Tibial nerve (tissue), 4 donors: ENCODE data around the gene PRPSAP1. TPM values are rescaled to one million over a fixed set of nuclear protein-coding genes. Genes with fewer than 3 reads are reported as not detected.

Experiments
- DNase-seq, 2 donors: peaks; one replicate each; pipeline ENCODE4 v3.0.0-alpha.2; 2019; ENCODE audit warnings: low spot score in 2 of 2
- H3K27ac ChIP-seq, 4 donors: fragments of 200-600 bp; sonication (generic) in 3 of 4; one replicate each; pipeline ENCODE4 v1.5.1; 2017 to 2019; ENCODE audit warnings: mild to moderate bottlenecking in 1 of 4
- H3K27me3 ChIP-seq, 2 donors: fragments of 200-600 bp; sonication (generic) in 1 of 2; one replicate each; pipeline versions ENCODE4 v1.5.1 to v1.6.0; 2017 to 2019
- H3K36me3 ChIP-seq, 3 donors: fragments of 200-600 bp; sonication (generic); one replicate each; pipeline ENCODE4 v1.5.1; 2018 to 2019
- H3K4me1 ChIP-seq, 4 donors: fragments of 200-600 bp; sonication (generic) in 3 of 4; one replicate each; pipeline ENCODE4 v1.5.1; 2017 to 2019
- H3K4me3 ChIP-seq, 4 donors: fragments of 200-600 bp; sonication (generic) in 3 of 4; one replicate each; pipeline ENCODE4 v1.5.1; 2017 to 2019; ENCODE audit warnings: mild to moderate bottlenecking in 1 of 4, moderate library complexity in 1 of 4
- H3K9me3 ChIP-seq, 4 donors: fragments of 200-600 bp; sonication (generic) in 3 of 4; one replicate each; pipeline ENCODE4 v1.5.1; 2017 to 2019
- CTCF ChIP-seq, 5 experiments: fragments of 200-600 bp in 3 of 5; fragments of 450-650 bp in 2 of 5; sonication (generic) in 3 of 5; IDR thresholded peaks; one replicate each; pipeline ENCODE4 v1.5.1; 2016 to 2019; ENCODE audit warnings: antibody characterized with exemption in 5 of 5, mild to moderate bottlenecking in 3 of 5, moderate library complexity in 2 of 5
- EP300 ChIP-seq, 2 donors: sonication (generic); formaldehyde crosslinking; IDR thresholded peaks; one replicate each; pipeline ENCODE4 v1.6.1; 2017; ENCODE audit warnings: antibody characterized with exemption in 2 of 2, mild to moderate bottlenecking in 1 of 2
- POLR2A ChIP-seq, 2 donors: fragments of 450-650 bp; IDR thresholded peaks; one replicate each; pipeline ENCODE4 v1.6.1; 2017; ENCODE audit warnings: antibody characterized with exemption in 2 of 2, mild to moderate bottlenecking in 2 of 2, moderate library complexity in 2 of 2
- WGBS, 2 donors: methylation state at CpG; one replicate each; pipeline ENCODE4 v1.1.5; 2018; 5-methylcytosine and 5-hydroxymethylcytosine counted together
- total RNA-seq, 4 donors: library from RNA; depleted of rRNA; stranded (reverse); fragments of >200 nt; gene quantifications; one replicate each; pipeline ENCODE4 v1.1.0, GENCODE V29; 2016

The PRPSAP1 gene
- total RNA-seq, 4 donors from 2014 or later, result 66.8 to 108 (median 96.2) TPM

GRCh38 chr17:76397687-76398522 lies 44.2 kb upstream of the PRPSAP1 start:
- H3K27me3 ChIP-seq, result no peaks in the 10 kb centered on the region
- 54 to 58% methylated on average over 12 to 13 of the region's 16 CpGs for WGBS, 2 donors
- no peak overlapping the region for H3K4me3 ChIP-seq
- H3K36me3 ChIP-seq, result peaks cover 3 to 98% (median 36%) of the 10 kb centered on the region in 3 donors
- H3K4me1 ChIP-seq, result peaks cover 0 to 5% (median 0%) of the 10 kb centered on the region in 4 donors
- TF ChIP-seq CTCF (IDR thresholded peaks at IDR 0.05) (peak; percentile 93 to 98 (median 96)), POLR2A (IDR thresholded peaks at IDR 0.05) (no peak), EP300 (IDR thresholded peaks at IDR 0.05) (no peak)
- no peaks in the 10 kb centered on the region for H3K9me3 ChIP-seq
- no peak overlapping the region for H3K27ac ChIP-seq
- DNase-seq, result peak; percentile 95 to 99

- Histone ChIP-seq H3K9me3 (no peaks in the 10 kb centered on the region), H3K4me3 (no peak overlapping the region), H3K27ac (no peak overlapping the region), H3K4me1 (peaks cover 0 to 5% (median 0%) of the 10 kb centered on the region in 4 donors), H3K36me3 (peaks cover 3 to 98% (median 30%) of the 10 kb centered on the region in 3 donors), H3K27me3 (no peaks in the 10 kb centered on the region)
- no peak for DNase-seq
- WGBS, 2 donors, result 80 to 92% methylated on average over 8 of the region's 8 CpGs
- TF ChIP-seq EP300 (IDR thresholded peaks at IDR 0.05) (no peak), CTCF (IDR thresholded peaks at IDR 0.05) (no peak), POLR2A (IDR thresholded peaks at IDR 0.05) (no peak)
These were observed 43.5 kb upstream of the PRPSAP1 start for GRCh38 chr17:76397184-76397583.

GRCh38 chr17:76395980-76396379 lies 42.3 kb upstream of the PRPSAP1 start:
- H3K27me3 ChIP-seq, result no peaks in the 10 kb centered on the region
- DNase-seq, result no peak
- H3K27ac ChIP-seq, result no peak overlapping the region
- TF ChIP-seq EP300 (IDR thresholded peaks at IDR 0.05) (no peak), CTCF (IDR thresholded peaks at IDR 0.05) (no peak), POLR2A (IDR thresholded peaks at IDR 0.05) (no peak)
- H3K36me3 ChIP-seq, result peaks cover 3 to 98% (median 35%) of the 10 kb centered on the region in 3 donors
- H3K9me3 ChIP-seq, result no peaks in the 10 kb centered on the region
- H3K4me3 ChIP-seq, result no peak overlapping the region
- H3K4me1 ChIP-seq, result peaks cover 0 to 5% (median 0%) of the 10 kb centered on the region in 4 donors
- 94 to 97% methylated on average over 15 of the region's 15 CpGs for WGBS, 2 donors

DNA sequence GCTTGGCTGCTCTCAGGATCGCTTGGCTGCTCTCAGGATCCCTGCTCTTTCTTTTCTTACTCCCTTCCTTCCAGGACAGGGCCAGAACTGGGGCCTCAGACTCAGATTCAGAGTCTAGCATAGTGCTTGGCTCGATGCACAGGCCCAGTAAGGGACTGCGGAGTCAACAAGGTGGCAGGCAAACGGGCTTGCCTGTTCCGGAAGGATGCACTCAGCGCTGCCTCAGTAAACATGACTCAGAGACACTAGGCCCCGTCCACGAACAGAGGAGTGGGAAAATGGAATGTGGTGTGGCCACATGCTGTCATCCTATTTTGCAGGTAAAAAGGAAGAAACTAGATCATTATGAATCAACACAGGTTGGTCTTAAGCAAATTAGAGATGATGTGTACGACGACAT lies 40.5 kb upstream of the PRPSAP1 start:
- Histone ChIP-seq H3K9me3 (no peaks in the 10 kb centered on the region), H3K36me3 (peaks cover 0 to 94% (median 21%) of the 10 kb centered on the region in 3 donors), H3K4me1 (peaks cover 0 to 5% (median 0%) of the 10 kb centered on the region in 4 donors), H3K27me3 (no peaks in the 10 kb centered on the region), H3K4me3 (no peak overlapping the region), H3K27ac (no peak overlapping the region)
- DNase-seq, result no peak
- TF ChIP-seq CTCF (IDR thresholded peaks at IDR 0.05) (no peak), EP300 (IDR thresholded peaks at IDR 0.05) (no peak), POLR2A (IDR thresholded peaks at IDR 0.05) (no peak)
- 89 to 93% methylated on average over 10 of the region's 10 CpGs for WGBS, 2 donors

GRCh38 chr17:76391200-76391715 lies 37.5 kb upstream of the PRPSAP1 start:
- Histone ChIP-seq H3K4me1 (peaks cover 0 to 14% (median under 1%) of the 10 kb centered on the region in 4 donors), H3K9me3 (no peaks in the 10 kb centered on the region), H3K27ac (no peak overlapping the region), H3K27me3 (no peaks in the 10 kb centered on the region), H3K36me3 (peaks cover 0 to 91% (median 16%) of the 10 kb centered on the region in 3 donors), H3K4me3 (no peak overlapping the region)
- TF ChIP-seq POLR2A (IDR thresholded peaks at IDR 0.05) (no peak), CTCF (IDR thresholded peaks at IDR 0.05) (no peak), EP300 (IDR thresholded peaks at IDR 0.05) (no peak)
- WGBS, 2 donors, result 90 to 93% methylated on average over 16 to 21 of the region's 21 CpGs
- DNase-seq, result no peak
